Fibroblast of lung (primary cell): Measurements from ENCODE around the gene GALNT12.

Experiments
- EZH2 ChIP-seq: IDR thresholded peaks from 2 replicates; pipeline ENCODE4 v1.5.1; 2012; ENCODE audit warnings: low read length, control low read depth, mild to moderate bottlenecking; ENCODE audit errors: missing control alignments
- TF ChIP-seq, protein P1 (sequence below), 2 donors: IDR thresholded peaks in 1 of 2; conservative IDR thresholded peaks in 1 of 2; 1 replicate in 1 of 2; 2 replicates in 1 of 2; pipeline ENCODE4 v1.5.1; 2011 to 2012; ENCODE audit warnings: low read length in 2 of 2, control low read depth in 1 of 2, inconsistent platforms in 1 of 2, low read depth in 1 of 2, mild to moderate bottlenecking in 1 of 2

DNA sequence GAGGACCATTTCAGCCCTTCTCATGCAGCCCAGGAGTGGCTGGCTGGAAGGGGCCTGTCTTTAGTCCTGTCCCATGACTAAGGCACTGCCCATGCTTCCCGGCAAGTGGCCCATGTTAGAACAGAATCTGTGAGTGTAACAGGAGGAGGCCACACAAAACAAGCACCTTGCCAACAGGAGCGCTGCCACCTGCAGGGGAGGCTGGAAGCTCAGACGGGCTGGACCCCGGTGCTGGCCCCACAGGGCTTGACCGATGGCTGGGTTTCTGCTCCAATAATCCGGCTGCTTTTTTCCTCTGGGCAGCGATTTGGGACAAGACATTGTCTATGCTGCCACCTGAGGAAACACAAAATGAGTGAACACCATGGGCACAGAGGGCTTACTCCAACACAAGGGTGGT, 39.6 kb upstream of the GALNT12 start:
- TF ChIP-seq, protein P1, sequence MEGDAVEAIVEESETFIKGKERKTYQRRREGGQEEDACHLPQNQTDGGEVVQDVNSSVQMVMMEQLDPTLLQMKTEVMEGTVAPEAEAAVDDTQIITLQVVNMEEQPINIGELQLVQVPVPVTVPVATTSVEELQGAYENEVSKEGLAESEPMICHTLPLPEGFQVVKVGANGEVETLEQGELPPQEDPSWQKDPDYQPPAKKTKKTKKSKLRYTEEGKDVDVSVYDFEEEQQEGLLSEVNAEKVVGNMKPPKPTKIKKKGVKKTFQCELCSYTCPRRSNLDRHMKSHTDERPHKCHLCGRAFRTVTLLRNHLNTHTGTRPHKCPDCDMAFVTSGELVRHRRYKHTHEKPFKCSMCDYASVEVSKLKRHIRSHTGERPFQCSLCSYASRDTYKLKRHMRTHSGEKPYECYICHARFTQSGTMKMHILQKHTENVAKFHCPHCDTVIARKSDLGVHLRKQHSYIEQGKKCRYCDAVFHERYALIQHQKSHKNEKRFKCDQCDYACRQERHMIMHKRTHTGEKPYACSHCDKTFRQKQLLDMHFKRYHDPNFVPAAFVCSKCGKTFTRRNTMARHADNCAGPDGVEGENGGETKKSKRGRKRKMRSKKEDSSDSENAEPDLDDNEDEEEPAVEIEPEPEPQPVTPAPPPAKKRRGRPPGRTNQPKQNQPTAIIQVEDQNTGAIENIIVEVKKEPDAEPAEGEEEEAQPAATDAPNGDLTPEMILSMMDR (conservative IDR thresholded peaks at IDR 0.05 in 1 of 2, IDR thresholded peaks at IDR 0.05 in 1 of 2; ENCODE audit: low read depth in 1 of 2, low read length in 2 of 2), result no peak
- no peak for TF ChIP-seq EZH2
